Measurements from ENCODE around the gene EFR3B. TPM values are rescaled to one million over a fixed set of nuclear protein-coding genes. Genes with fewer than 3 reads are reported as not detected.

Gene EFR3B
- polyA plus RNA-seq, 1 of the 3 experiments (the other 2 are of a cell fraction): 1.5 TPM

DNA sequence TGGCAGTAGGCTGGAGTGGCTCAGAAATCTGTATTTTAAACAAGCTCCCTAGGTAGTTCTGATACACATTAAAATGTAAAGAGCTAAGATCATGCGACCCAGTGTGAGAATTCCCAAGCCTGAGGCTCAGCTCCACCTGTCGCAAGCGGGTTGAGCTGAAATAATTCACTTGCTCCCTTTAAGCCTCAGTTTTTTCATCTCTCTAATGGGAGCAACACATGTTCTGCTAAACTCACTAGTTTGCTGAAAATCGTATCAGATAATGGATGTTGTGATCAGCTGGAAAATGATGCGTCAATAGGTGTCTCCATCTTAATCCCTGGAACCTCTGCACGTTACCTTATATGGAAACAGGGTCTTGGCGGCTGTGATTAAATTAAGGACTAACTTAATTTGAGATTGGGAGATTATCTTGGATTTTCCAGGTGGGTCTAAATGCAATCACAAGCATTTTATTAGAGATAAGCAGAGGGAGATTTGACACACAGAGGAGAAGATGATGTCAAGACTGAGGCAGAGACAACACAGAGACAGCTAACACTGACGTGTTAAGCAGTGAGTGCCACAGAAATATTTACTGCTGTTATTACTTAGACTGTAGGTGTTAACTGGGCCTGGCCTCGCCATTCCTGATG is 73.5 kb downstream of the EFR3B start:
- Histone ChIP-seq H3K4me1 (ENCODE audit: control insufficient read depth in 1 of 2, insufficient read depth in 2 of 2, low read depth in 1 of 2, low read length in 1 of 2) (peaks cover 0 to 2% of the 10 kb centered on the region in 2 experiments; a peak in 1 of 4 replicates), H3K9me2 (no peaks in the 10 kb centered on the region), H3K9me3 (no peaks in the 10 kb centered on the region), H2AFZ (ENCODE audit: low read depth) (no peak overlapping the region), H3K27ac (ENCODE audit: low read depth in 2 of 2, low read length in 1 of 2) (no peak overlapping the region; a peak in 1 of 4 replicates), H3K4me2 (no peak overlapping the region), H3K9ac (no peak overlapping the region), H4K20me1 (ENCODE audit: insufficient read depth) (no peaks in the 10 kb centered on the region), H3K79me2 (ENCODE audit: insufficient read depth) (no peaks in the 10 kb centered on the region), H3F3A (replicated peaks; ENCODE audit: insufficient read depth) (no peaks in the 10 kb centered on the region), H3K4me3 (ENCODE audit: low read depth in 2 of 2, low read length in 1 of 2) (no peak overlapping the region), H3K36me3 (replicated peaks in 1 of 2; ENCODE audit: control insufficient read depth in 1 of 2, insufficient read depth in 2 of 2, low read length in 1 of 2) (no peaks in the 10 kb centered on the region), H3K27me3 (ENCODE audit: insufficient read depth) (no peaks in the 10 kb centered on the region)
- TF ChIP-seq MEF2A (IDR thresholded peaks at IDR 0.05; ENCODE audit: borderline replicate concordance, low read depth) (no peak), GATA2 (CRISPR knock-in tag; IDR thresholded peaks at IDR 0.05) (peak; percentile 64), EP300 (IDR thresholded peaks at IDR 0.05; ENCODE audit: borderline replicate concordance in 1 of 2, low read depth in 1 of 2, low read length in 1 of 2) (peak in 1 of 2 experiments; percentile 33; a peak in 1 of 4 replicates)
- DNase-seq: no peak
- ChIA-PET CTCF (interaction anchor here (0.6 to 27.1 kb wide), 9 partner anchors 12 to 139 kb away, joined by 3 to 519 read pairs (median 4); partner anchors contain the start of gene EFR3B), POLR2A (no interaction called here)
- WGBS (ENCODE audit: low lambda C conversion rate): 94% methylated on average over 9 of the region's 9 CpGs

DNA sequence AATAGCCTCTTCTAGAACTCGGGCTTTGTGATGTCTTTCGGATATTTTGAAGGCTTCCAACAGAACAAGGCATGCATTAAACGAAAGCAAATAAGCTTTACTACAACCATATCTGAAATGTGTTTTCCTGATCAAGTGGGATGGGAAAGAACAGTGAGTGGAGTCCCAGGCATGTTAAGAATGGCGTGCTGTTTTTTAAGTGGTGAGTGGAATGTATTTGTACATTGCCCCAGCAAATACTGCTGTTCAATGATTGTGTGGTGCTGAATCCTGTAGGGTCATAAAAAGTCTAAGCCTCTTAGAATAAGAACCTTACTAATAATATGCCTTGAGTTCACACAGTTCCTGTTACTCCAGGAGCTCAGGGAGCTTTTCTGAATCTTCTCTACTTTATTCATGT is 74.0 kb downstream of the EFR3B start:
- no peak overlapping the region; a peak in 1 of 4 replicates for H3K27ac ChIP-seq (ENCODE audit: low read depth in 2 of 2, low read length in 1 of 2)
- H3K4me3 ChIP-seq (ENCODE audit: low read depth in 2 of 2, low read length in 1 of 2): no peak overlapping the region
- TF ChIP-seq FOXM1 (IDR thresholded peaks at IDR 0.05; ENCODE audit: low read depth) (no peak), TAF1 (IDR thresholded peaks at IDR 0.05; ENCODE audit: borderline replicate concordance, low read depth, low read length) (no peak), YY1 (IDR thresholded peaks at IDR 0.05; ENCODE audit: low read depth) (no peak)
- TF ChIP-seq, protein P1, sequence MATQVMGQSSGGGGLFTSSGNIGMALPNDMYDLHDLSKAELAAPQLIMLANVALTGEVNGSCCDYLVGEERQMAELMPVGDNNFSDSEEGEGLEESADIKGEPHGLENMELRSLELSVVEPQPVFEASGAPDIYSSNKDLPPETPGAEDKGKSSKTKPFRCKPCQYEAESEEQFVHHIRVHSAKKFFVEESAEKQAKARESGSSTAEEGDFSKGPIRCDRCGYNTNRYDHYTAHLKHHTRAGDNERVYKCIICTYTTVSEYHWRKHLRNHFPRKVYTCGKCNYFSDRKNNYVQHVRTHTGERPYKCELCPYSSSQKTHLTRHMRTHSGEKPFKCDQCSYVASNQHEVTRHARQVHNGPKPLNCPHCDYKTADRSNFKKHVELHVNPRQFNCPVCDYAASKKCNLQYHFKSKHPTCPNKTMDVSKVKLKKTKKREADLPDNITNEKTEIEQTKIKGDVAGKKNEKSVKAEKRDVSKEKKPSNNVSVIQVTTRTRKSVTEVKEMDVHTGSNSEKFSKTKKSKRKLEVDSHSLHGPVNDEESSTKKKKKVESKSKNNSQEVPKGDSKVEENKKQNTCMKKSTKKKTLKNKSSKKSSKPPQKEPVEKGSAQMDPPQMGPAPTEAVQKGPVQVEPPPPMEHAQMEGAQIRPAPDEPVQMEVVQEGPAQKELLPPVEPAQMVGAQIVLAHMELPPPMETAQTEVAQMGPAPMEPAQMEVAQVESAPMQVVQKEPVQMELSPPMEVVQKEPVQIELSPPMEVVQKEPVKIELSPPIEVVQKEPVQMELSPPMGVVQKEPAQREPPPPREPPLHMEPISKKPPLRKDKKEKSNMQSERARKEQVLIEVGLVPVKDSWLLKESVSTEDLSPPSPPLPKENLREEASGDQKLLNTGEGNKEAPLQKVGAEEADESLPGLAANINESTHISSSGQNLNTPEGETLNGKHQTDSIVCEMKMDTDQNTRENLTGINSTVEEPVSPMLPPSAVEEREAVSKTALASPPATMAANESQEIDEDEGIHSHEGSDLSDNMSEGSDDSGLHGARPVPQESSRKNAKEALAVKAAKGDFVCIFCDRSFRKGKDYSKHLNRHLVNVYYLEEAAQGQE (IDR thresholded peaks at IDR 0.05; ENCODE audit: low read depth, low read length): peak; percentile 92
- H4K20me1 ChIP-seq (ENCODE audit: insufficient read depth): no peaks in the 10 kb centered on the region
- H3K79me2 ChIP-seq (ENCODE audit: insufficient read depth): no peaks in the 10 kb centered on the region
- no peak overlapping the region for H3K4me2 ChIP-seq
- no peaks in the 10 kb centered on the region for H3F3A ChIP-seq (replicated peaks; ENCODE audit: insufficient read depth)
- ChIA-PET CTCF (interaction anchor here (0.6 to 27.1 kb wide), 6 partner anchors 14 to 140 kb away, joined by 3 to 519 read pairs (median 4); partner anchors contain the start of gene EFR3B), POLR2A (no interaction called here)
- H3K4me1 ChIP-seq (ENCODE audit: control insufficient read depth in 1 of 2, insufficient read depth in 2 of 2, low read depth in 1 of 2, low read length in 1 of 2): peaks cover 0 to 2% of the 10 kb centered on the region in 2 experiments; a peak in 1 of 4 replicates
- DNase-seq: no peak
- no peaks in the 10 kb centered on the region for H3K9me2 ChIP-seq
- H2AFZ ChIP-seq (ENCODE audit: low read depth): no peak overlapping the region
- H3K27me3 ChIP-seq (ENCODE audit: insufficient read depth): no peaks in the 10 kb centered on the region
- 88% methylated on average over 4 of the region's 4 CpGs for WGBS (ENCODE audit: low lambda C conversion rate)
- H3K9ac ChIP-seq: no peak overlapping the region
- no peaks in the 10 kb centered on the region for H3K9me3 ChIP-seq
- H3K36me3 ChIP-seq (replicated peaks in 1 of 2; ENCODE audit: control insufficient read depth in 1 of 2, insufficient read depth in 2 of 2, low read length in 1 of 2): no peaks in the 10 kb centered on the region

All from SK-N-SH (cell line).